Stimulated activated naive CD8-positive, alpha-beta T cell treated with anti-CD3 and anti-CD28 coated beads, Interleukin-15, amount 100 ng/mL, for 72 hours (primary cell): ENCODE results near the gene RPN1.

Experiments
- ATAC-seq: fragments of 150-1000 bp; cut with Tn5 transposase; 2 replicates; pipeline ENCODE4 v1.10.0; 2021; ENCODE audit warnings: mild to moderate bottlenecking, moderate library complexity
- DNase-seq, 2 donors: peaks; one replicate each; pipeline ENCODE4 v3.0.0; 2021 to 2022
- H3K27ac Mint-ChIP-seq, 2 donors: one replicate each; pipeline ENCODE4 v1.8.0; 2022; ENCODE audit warnings: mild to moderate bottlenecking in 2 of 2, mixed read lengths in 2 of 2, moderate library complexity in 2 of 2
- H3K27me3 Mint-ChIP-seq: one replicate; pipeline ENCODE4 v1.8.0; 2022; ENCODE audit warnings: mixed read lengths
- H3K4me1 Mint-ChIP-seq: one replicate; pipeline ENCODE4 v1.8.0; 2022; ENCODE audit warnings: mild to moderate bottlenecking, mixed read lengths
- H3K4me3 Mint-ChIP-seq, 2 donors: one replicate each; pipeline ENCODE4 v1.8.0; 2022; ENCODE audit warnings: mild to moderate bottlenecking in 2 of 2, mixed read lengths in 2 of 2, moderate library complexity in 1 of 2
- H3K9me3 Mint-ChIP-seq, 2 donors: one replicate each; pipeline ENCODE4 v1.8.0; 2022; ENCODE audit warnings: mixed read lengths in 2 of 2

Gene RPN1

GRCh38 chr3:128621234-128621633 lies 29.4 kb downstream of the RPN1 start:
- no peaks in the 10 kb centered on the region for H3K27me3 Mint-ChIP-seq
- H3K4me3 Mint-ChIP-seq = no peak overlapping the region
- H3K9me3 Mint-ChIP-seq = no peaks in the 10 kb centered on the region
- no peak for ATAC-seq
- H3K27ac Mint-ChIP-seq = peak overlapping the region in 1 of 2 donors; percentile 84
- DNase-seq = no peak
- peaks cover 57% of the 10 kb centered on the region for H3K4me1 Mint-ChIP-seq

- H3K27ac Mint-ChIP-seq = peak overlapping the region; percentile 84 to 85
- ATAC-seq = no peak
Observed at GRCh38 chr3:128620268-128620691, 30.3 kb downstream of the RPN1 start.

GRCh38 chr3:128619146-128619890 lies 31.3 kb downstream of the RPN1 start:
- DNase-seq (peak; percentile 23 to 55), ATAC-seq (peak; percentile 61)

More at GRCh38 chr3:128620268-128620691, 30.3 kb downstream of the RPN1 start:
- peak in 1 of 2 donors; percentile 66 for DNase-seq
- Mint-ChIP-seq H3K9me3 (no peaks in the 10 kb centered on the region), H3K27me3 (no peaks in the 10 kb centered on the region), H3K4me3 (peak overlapping the region in 1 of 2 donors; percentile 22), H3K4me1 (peaks cover 57% of the 10 kb centered on the region)

GRCh38 chr3:128618398-128618726 lies 32.3 kb downstream of the RPN1 start:
- ATAC-seq = no peak
- no peaks in the 10 kb centered on the region for H3K9me3 Mint-ChIP-seq
- no peak for DNase-seq
- peak overlapping the region; percentile 96 to 98 for H3K27ac Mint-ChIP-seq
- H3K27me3 Mint-ChIP-seq = no peaks in the 10 kb centered on the region
- peaks cover 50% of the 10 kb centered on the region for H3K4me1 Mint-ChIP-seq
- peak overlapping the region; percentile 87 to 98 for H3K4me3 Mint-ChIP-seq

More at GRCh38 chr3:128619146-128619890, 31.3 kb downstream of the RPN1 start:
- peak overlapping the region; percentile 87 to 98 for H3K4me3 Mint-ChIP-seq
- H3K9me3 Mint-ChIP-seq = no peaks in the 10 kb centered on the region
- H3K4me1 Mint-ChIP-seq = peaks cover 50% of the 10 kb centered on the region
- peak overlapping the region; percentile 92 to 96 for H3K27ac Mint-ChIP-seq
- H3K27me3 Mint-ChIP-seq = no peaks in the 10 kb centered on the region

- ATAC-seq (peak; percentile 87), DNase-seq (peak; percentile 99)
- peak overlapping the region; percentile 96 to 98 for H3K27ac Mint-ChIP-seq
- no peaks in the 10 kb centered on the region for H3K9me3 Mint-ChIP-seq
- H3K27me3 Mint-ChIP-seq = no peaks in the 10 kb centered on the region
- peak overlapping the region; percentile 87 to 98 for H3K4me3 Mint-ChIP-seq
- peaks cover 50% of the 10 kb centered on the region for H3K4me1 Mint-ChIP-seq
Observed at GRCh38 chr3:128617557-128618397, 32.8 kb downstream of the RPN1 start.

GRCh38 chr3:128617270-128617556 lies 33.4 kb downstream of the RPN1 start:
- no peak for DNase-seq
- Mint-ChIP-seq H3K27me3 (no peaks in the 10 kb centered on the region), H3K27ac (peak overlapping the region; percentile 96 to 98), H3K4me3 (peak overlapping the region; percentile 87 to 98), H3K9me3 (no peaks in the 10 kb centered on the region), H3K4me1 (peaks cover 49% of the 10 kb centered on the region)
- ATAC-seq = peak; percentile 77

- ATAC-seq (no peak), DNase-seq (no peak)
- Mint-ChIP-seq H3K4me1 (peaks cover 44% of the 10 kb centered on the region), H3K27ac (peak overlapping the region; percentile 96 to 98), H3K9me3 (no peaks in the 10 kb centered on the region), H3K27me3 (no peaks in the 10 kb centered on the region), H3K4me3 (peak overlapping the region; percentile 87 to 98)
Observed at GRCh38 chr3:128616516-128617269, 33.9 kb downstream of the RPN1 start.

- ATAC-seq (no peak), DNase-seq (no peak)
- Mint-ChIP-seq H3K9me3 (no peaks in the 10 kb centered on the region), H3K27me3 (no peaks in the 10 kb centered on the region), H3K4me1 (peaks cover 21% of the 10 kb centered on the region), H3K4me3 (no peak overlapping the region), H3K27ac (no peak overlapping the region)
Observed at GRCh38 chr3:128614076-128614475, 36.5 kb downstream of the RPN1 start.

- Mint-ChIP-seq H3K9me3 (no peaks in the 10 kb centered on the region), H3K4me1 (peaks cover 12% of the 10 kb centered on the region), H3K4me3 (no peak overlapping the region), H3K27me3 (no peaks in the 10 kb centered on the region), H3K27ac (peak overlapping the region in 1 of 2 donors; percentile 75)
- DNase-seq (no peak), ATAC-seq (no peak)
Observed at GRCh38 chr3:128613083-128613829, 37.4 kb downstream of the RPN1 start.

- H3K27me3 Mint-ChIP-seq = peaks cover 16% of the 10 kb centered on the region
Observed at GRCh38 chr3:128610451-128611070, 40.1 kb downstream of the RPN1 start.

GRCh38 chr3:128609294-128609693 lies 41.3 kb downstream of the RPN1 start:
- H3K27ac Mint-ChIP-seq = no peak overlapping the region
- no peak for DNase-seq
- ATAC-seq = no peak
- no peaks in the 10 kb centered on the region for H3K9me3 Mint-ChIP-seq
- no peak overlapping the region for H3K4me3 Mint-ChIP-seq
- peaks cover 16% of the 10 kb centered on the region for H3K27me3 Mint-ChIP-seq
- H3K4me1 Mint-ChIP-seq = no peaks in the 10 kb centered on the region

More at GRCh38 chr3:128610451-128611070, 40.1 kb downstream of the RPN1 start:
- Mint-ChIP-seq H3K27ac (no peak overlapping the region), H3K4me1 (no peaks in the 10 kb centered on the region), H3K4me3 (no peak overlapping the region), H3K9me3 (no peaks in the 10 kb centered on the region)
- ATAC-seq (no peak), DNase-seq (no peak)

- H3K4me1 Mint-ChIP-seq = no peaks in the 10 kb centered on the region
- H3K27ac Mint-ChIP-seq = no peak overlapping the region
- ATAC-seq = no peak
- peak overlapping the region in 1 of 2 donors; percentile 64 for H3K4me3 Mint-ChIP-seq
- no peak for DNase-seq
- no peaks in the 10 kb centered on the region for H3K9me3 Mint-ChIP-seq
- peaks cover 16% of the 10 kb centered on the region for H3K27me3 Mint-ChIP-seq
Observed at GRCh38 chr3:128607710-128608048, 42.9 kb downstream of the RPN1 start.

GRCh38 chr3:128606094-128606493 lies 44.5 kb downstream of the RPN1 start:
- no peak for ATAC-seq
- no peaks in the 10 kb centered on the region for H3K4me1 Mint-ChIP-seq
- H3K27me3 Mint-ChIP-seq = peaks cover 16% of the 10 kb centered on the region
- no peak overlapping the region for H3K27ac Mint-ChIP-seq
- H3K4me3 Mint-ChIP-seq = no peak overlapping the region
- no peaks in the 10 kb centered on the region for H3K9me3 Mint-ChIP-seq
- DNase-seq = no peak

- DNase-seq = no peak
- ATAC-seq = no peak
- H3K27me3 Mint-ChIP-seq = peaks cover 16% of the 10 kb centered on the region
- H3K4me1 Mint-ChIP-seq = no peaks in the 10 kb centered on the region
- no peak overlapping the region for H3K4me3 Mint-ChIP-seq
- no peak overlapping the region for H3K27ac Mint-ChIP-seq
- H3K9me3 Mint-ChIP-seq = no peaks in the 10 kb centered on the region
Observed at GRCh38 chr3:128605091-128606046, 45.2 kb downstream of the RPN1 start.
